Measurements from ENCODE around the gene SERBP1.
"Not testable (repeated sequence)": the region's sequence is repeated elsewhere in the genome, so short reads cannot be mapped to it uniquely, and the experiment has no call there.

Gene SERBP1

DNA sequence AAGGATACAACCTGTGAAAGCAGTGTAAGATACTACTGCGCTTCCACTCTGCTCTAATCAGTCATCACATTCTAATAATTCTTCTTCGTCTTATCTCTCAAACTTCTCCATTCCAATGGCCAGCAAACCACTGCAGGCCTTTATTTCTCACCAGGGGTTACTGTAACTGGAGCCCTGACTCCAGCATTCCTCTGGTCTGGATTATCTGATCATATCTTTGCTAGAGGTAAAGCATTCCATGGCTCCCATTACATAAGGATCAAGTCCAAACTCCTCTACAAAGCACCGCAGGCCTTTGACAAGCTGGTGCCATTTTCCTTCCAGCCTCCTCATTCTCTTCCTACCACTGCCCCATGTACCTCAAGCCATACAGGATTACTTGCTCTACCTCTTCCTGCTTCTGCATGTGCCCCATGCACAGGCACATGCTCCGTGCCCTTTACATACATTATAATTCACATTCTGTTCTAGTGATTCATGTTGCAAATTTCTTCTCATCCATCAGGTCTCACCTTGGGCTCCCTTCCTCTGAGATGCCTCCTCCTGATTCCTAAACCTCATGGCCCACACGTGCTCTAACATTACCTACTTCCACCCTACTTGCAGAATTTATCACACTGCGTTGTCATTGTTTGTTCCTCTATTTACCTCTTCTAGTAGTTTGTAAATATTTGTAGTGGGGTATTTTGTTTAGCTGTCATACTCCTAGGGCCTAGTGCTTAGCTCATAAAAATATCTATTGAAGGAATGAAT is 9.3 kb upstream of the SERBP1 start:
- no peak for DNase-seq

DNA sequence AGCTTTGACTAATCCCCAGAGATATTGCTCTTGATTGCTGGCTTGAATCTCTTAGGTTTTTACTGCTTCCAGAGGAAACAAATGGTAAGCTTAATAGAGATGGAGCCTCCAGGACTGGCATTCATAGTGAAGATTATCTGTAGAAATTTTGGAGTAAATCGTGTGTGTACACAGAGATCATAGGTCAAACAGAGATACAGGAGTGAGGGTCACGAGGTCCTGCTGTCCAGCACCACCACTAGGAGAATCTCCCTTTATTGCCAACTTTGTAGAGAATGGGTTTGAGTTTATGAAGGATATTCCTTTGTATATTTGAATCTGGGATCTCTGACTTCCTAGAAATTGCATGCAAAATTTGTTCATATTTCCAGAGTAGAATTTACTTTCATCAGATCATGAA is 7.8 kb upstream of the SERBP1 start:
- no peak for DNase-seq

DNA sequence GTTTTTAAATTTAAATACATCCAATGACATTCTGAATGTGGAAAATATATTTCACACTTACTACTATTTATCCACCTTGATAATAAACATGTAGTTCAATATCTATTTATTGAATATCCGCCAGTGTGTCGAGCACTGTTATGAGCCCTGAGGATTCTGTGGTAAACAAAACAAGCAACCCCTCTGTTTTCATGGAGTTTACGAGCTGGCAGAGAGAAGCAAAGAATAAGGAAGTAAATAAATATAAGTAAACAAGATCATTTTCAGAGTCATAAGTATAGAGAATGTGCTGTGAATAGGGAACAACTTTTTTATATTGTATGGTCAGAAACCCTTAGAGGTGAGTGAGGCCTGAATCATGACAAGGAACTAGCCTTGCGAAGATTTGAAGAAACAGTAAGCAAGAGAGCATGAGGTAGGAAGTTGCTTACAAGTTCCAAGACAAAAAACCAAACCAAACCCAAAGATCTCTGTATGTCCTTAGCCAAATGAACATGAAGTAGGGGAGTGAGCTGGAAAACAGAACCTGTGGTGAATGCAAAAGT is 6.4 kb upstream of the SERBP1 start:
- DNase-seq = no peak

DNA sequence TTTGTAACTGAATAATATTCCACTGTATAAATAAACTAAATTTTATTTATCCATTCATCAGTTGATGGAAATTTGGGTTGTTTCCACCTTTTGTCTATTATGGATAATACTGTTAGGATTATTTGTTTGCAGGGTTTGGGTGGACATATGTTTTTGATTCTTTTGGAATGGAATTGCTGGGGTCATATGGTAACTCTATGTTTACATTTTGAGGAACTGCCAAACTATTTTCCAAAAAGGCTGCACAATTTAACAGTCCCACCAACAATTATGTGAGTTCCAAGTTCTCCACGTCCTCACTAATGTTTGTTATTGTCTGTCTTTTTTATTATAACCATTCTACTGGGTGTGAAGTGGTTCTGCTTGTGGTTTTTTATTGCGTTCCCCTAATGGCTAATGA is 4.3 kb upstream of the SERBP1 start:
- DNase-seq = no peak

DNA sequence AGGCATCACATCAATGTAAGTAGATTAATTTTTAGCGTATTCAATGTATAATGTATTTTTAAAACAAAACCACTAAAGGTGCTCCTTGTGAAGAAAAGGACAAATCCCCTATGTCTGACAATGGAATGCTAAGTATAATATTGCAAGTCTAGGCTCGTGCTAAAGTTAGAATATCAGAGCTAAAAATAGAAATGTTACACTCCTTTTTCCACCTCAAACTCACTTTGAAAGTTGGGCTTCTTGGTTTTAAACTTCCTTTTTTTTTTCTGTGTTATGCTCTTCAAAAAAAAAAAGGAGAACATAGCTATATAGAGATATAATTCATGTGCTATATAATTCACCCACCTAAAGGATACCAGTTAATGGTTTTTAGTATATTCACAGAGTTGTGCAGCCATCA is 3.6 kb upstream of the SERBP1 start:
- no peak for DNase-seq

DNA sequence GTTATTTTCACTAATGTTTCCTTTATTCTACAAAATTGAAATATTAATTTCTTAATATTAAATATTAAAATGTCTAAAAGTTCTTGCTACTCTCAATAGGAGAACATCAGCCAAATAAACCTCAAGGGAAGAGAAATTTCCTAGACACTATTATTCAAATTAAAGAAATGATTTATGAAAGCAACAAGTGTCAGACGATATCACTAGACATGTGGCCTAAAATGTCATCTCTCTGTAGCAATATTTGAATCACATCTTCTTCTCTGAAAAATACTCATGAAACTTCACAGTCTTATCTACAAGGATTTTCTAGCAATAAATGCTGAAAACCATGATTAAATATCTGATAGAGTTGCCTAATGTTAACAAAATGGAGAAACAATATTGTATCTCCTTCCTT is 2.5 kb upstream of the SERBP1 start:
- no peak for DNase-seq

DNA sequence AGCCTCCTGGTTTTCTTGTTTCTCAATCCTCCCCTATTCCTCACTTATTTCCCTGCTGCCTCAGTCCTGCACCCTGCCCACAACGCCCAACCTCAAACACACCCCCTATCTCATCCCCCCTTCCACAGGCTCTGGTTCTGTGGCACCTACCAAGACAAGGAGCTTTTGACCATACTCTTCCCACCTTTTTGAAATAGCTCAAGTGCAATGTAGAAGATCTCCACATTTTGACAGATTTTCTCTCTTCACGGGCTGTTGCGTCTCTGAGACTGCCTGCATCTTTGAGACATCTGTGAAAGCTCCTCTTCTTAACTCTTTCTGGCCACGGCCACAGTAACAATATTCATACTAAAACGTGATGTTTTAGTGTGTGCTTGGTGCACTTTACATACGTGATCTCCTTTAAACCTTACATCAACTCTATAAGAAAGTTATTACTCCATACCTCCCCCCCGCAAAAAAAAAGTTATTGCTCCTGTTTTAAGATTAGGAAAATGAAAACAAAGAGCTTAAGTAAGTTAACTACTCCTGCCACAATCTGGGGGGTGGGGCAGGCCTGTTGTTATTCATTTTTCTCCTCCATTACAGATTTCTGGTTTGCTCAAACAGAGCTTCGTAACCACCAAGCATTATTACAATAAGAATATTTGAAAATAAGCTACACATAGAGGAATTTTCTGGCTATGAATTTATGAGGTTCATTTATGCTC is 1.8 kb upstream of the SERBP1 start:
- no peak for DNase-seq

DNA sequence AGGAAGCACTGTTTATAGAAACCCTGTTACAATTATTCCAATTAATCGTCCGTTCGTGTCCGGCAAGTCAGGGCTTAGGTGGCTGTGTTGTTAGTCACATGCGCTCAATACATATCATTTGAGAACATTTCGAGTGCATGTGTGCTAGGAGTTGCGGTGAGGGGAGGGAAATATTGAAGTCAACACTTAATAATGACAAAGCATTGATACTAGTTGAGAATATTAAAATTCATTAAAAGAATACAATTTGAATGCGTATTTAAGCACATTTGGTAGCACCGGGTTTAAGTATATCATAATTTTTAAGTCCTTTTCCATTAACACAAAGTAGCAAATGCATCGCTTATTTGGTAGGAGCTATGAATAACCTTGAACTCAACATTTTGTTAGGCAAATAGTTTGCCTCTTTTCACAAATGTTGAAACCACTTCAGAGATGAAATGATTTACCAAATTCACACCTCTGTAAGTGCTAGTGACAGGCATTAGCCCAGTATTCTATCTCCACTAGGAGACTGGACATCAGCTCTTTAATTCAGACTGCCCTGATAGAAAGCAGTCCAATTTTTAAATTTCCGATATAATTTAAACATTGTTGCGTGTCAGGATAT is 1.1 kb upstream of the SERBP1 start:
- no peak for DNase-seq

DNA sequence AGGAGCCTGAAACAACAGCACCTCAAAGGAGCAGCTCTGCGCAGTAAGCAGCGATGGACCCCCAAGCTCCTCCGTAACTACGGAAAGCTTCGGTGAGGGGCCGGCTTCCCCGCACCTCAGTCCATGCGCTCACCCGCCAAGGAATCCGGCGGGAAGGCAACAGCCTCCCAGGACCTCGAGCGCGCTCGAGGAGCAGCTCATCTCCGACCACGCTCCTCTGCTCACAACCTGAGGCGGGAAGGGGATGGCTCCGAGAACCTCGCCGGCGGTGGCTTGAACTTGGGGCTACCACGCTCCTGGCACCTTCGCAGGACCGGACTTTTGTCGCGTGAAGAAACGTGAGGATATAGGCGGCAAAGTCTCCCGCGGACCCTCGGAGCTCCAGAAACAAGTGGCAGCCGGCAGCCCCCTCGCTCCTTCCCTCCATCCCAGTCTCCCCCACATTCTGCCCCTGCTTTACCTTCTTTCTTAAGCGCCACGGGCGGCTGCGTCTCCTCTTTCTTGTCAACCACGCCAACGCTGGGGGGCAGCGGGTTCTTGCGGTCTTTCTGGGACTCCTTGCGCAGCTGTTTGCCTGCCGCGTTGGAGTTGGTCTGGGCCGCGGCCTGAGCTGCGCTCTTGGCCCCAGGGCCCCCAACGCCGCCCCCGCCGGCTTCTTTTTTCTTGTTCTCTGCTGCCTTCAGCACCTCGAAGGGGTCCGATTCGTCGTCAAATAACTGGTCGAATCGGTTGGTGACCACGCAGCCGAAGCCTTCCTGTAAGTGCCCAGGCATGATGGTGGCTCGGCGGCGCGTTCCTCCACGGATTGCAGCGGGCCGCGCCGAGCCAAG is 459 bp downstream of the SERBP1 start:
- DNase-seq = no peak

DNA sequence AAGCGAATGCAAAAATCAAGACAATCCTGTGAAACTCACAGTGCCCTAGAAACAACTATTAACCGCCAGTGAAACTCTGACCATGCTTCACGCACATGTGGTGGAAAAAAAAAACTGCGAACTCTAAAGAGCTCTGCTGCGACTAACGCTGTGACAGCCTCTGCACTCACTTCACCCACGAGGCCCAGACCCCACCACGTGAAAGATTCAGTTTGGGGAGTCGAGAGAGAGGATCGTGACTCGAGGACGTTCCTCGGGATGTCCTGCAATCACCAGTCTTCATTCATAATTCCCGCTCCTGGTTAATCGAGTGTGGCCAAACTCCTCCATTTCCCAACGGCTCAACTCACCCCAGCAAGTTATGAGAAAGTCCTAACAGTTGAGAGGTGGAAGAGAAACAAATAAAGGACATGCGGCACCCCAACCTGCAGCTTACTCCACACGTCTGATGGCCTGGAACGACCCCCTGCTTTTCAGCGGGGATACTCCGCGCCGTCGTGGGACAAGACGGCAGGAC is 1.1 kb downstream of the SERBP1 start:
- DNase-seq = peak; percentile 30

DNA sequence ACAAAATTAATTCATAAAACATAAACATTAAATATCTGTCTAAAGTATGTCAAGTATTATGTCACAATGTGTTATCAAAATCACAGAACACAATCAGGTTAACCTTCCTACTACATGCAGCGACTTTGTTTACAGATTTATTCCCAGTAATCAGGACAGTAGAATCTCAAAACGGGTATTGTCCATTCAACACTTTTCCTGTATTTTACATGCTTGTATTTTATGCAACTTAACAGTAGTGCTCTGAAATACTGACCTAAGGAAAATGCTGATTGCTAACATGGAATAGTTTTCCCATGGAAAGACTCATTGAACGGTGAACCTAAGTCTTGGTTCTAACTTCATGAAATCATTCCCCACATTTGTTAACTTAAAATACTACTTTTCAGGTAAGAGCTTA is 2.3 kb downstream of the SERBP1 start:
- DNase-seq = no peak

DNA sequence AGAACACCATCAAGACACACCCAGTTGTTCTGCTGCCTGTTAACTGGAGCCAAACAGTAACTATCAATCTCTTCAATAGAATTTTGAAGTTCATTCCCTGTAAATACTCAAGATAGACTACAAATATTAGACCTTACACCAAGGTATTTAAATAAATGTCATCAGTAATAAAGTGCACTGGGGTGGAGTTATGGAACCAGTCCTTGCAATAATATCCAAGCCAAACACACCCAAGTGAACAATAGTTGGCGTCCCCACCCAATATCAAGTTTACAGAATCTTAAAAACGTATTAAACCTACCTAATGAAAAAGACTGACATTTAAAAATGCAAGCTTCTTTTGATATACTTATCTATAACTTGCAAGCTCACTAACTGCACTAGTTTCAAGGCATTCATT is 2.7 kb downstream of the SERBP1 start:
- DNase-seq = no peak

DNA sequence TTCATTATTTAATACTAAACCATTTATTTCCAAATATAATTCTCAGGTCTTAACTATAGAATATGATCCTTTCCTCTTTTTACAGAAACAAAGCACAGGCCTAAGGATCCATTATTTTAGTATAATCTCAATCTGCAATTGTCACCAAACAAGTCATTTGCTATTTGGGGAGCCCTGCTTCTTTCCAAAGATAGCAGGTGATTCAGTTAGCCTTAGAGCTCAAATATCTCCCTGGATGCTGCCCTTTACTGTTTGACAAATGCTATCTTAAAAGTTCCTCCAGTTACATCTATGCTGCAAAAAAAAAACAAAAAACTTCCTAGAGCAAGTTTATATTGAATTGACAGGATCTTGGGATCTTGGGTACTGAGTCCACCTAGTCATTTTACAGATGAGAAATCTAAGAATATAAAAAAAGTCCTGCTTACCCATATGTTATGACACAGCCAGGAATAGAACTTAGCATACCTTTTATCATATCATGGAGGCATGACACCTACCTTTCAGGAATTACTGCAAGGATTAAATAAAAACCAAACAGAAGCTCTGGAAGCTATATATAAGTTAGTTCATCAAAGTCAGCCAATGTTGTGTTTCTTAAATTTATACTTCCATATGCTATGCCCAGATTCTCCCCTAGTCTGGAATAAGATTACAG is 9.2 kb downstream of the SERBP1 start:
- DNase-seq = no peak

DNA sequence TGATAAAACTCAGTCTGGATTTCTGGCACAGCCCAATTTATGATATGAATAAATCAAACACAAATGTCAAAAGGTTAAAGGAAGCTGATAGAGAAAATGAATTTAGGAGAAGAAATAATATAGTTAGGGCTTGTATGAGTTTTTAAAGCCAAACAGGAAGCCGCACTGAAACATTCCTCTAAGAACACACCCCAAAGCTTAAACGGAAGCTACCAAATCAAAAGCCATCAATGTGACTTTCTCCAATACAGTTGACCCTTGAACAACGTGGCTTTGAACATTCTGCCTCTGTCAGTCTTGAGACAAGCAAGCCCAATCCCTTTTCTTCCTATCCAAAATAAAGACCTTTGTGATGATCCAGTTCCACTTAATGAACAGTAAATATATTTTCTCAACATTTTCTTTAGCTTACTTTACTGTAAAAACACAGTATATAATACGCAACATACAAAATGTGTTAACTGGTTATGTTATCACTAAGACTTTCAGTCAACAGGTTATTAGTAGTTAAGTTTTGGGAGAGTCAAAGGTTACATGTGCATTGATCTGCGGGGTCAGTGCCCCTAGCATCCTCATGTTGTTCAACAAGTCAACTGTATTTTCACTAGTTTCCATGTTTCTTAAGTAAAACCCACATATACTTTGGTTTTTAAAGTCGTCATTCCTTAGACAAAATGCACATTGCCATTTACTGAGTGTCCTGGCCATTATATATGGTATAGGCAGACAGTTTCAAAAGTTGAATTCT is 11.2 kb downstream of the SERBP1 start:
- no peak for DNase-seq

DNA sequence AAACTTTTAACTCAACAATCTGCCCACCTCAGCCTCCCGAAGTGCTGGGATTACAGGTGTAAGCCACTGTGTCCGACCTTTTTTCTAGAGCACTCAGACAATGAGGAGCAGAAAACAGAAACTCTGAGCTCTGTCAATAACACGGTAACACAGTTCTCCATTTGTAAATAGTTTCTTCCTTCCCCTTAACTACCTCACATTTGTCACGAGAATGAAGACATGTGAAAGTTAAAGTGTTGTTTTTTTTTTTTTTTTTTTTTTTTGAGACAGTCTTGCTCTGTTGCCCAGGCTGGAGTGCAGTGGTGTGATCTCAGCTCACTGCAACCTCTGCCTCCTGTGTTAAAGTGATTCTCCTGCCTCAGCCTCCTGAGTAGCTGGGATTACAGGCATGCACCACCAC is 12.5 kb downstream of the SERBP1 start:
- not testable (repeated sequence) for DNase-seq

DNA sequence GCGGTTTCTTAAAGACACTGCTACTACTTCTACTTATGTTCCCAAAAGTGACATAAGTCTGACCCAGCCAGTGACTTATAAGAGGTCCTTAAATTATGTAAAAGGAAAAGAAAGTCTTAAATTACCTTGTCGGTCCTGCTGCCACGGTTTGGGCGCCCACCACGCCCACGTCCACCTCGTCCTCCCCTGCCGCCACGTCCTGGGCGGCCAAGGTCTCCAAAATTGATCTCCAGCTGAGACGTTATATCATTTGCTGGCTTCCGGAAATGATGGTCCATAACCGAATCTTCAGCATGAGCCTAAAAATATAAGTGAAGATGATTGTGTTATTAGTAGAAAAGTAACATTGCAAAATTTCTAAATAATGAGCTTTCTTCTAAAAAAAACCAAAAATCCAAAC is 15.2 kb downstream of the SERBP1 start:
- no peak for DNase-seq

DNA sequence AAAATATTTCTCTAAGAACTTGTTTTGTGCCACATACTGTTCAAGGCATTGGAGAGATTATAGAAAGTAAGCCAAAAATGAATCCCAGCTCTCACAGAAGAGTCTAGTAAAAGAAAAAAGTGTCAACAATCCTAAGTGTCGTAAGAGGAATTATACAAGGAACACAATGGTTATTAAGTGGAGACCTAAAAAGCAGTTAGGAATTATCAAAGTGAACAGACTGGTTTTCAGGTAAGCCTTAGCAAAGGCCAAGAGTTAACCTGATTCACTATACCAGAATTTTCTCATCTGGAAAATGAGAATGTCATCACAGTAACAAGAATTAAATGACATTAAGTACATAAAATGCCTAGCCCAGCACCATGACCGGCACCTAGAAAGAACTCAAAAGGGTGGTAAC is 15.6 kb downstream of the SERBP1 start:
- no peak for DNase-seq

DNA sequence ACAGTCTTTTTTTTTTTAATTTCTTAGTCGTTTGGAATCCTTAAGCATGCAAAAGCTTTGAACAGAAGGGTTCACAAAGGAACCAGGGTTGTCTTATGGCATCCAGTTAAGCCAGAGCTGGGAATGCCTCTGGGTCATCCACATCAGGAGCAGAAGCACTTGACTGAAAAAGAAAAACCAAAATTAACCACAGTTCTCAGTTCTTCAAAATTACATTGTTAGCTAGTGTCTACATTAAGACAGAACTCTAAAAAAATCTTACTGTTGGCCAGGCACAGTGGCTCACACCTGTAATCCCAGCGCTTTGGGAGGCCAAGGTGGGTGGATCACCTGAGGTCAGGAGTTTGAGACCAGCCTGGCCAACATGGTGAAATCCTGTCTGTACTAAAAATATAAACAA is 17.1 kb downstream of the SERBP1 start:
- not testable (repeated sequence) for DNase-seq

DNA sequence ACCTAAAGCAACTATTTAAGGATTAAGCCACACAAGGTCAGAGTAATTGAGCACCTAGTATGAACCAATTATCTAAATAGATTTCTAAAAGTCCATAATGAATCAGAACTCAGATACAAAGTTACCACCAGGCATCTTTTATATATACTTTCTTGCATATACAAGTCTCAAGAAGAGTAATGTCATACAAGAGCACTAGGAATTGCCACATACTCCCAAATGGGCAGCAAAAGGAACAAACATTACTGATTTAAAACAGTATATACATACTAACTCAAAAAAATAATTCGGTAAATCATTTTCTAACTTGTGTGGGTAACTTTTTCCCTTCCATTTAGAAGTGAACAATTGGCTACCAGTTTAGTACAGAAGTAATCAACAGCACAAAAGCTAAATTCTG is 22.1 kb downstream of the SERBP1 start:
- no peak for DNase-seq

DNA sequence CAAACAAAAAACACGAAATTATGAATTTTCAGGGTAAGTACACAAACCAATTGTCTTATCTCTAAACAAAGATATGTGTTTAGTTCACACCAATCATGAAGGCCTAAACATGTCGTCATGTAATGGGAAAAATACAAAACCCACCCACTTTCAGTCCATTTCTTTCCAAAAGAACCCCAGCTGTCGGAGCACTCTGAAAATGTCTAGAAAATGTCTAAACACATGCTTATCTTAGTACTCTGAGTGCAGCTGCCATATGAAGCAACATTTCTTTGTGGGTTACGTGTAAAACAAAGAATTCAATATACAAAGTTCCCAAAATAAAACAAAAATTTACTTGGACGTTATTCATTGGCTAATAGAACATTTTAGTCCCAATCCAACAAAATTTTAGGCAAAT is 22.7 kb downstream of the SERBP1 start:
- DNase-seq = no peak

DNA sequence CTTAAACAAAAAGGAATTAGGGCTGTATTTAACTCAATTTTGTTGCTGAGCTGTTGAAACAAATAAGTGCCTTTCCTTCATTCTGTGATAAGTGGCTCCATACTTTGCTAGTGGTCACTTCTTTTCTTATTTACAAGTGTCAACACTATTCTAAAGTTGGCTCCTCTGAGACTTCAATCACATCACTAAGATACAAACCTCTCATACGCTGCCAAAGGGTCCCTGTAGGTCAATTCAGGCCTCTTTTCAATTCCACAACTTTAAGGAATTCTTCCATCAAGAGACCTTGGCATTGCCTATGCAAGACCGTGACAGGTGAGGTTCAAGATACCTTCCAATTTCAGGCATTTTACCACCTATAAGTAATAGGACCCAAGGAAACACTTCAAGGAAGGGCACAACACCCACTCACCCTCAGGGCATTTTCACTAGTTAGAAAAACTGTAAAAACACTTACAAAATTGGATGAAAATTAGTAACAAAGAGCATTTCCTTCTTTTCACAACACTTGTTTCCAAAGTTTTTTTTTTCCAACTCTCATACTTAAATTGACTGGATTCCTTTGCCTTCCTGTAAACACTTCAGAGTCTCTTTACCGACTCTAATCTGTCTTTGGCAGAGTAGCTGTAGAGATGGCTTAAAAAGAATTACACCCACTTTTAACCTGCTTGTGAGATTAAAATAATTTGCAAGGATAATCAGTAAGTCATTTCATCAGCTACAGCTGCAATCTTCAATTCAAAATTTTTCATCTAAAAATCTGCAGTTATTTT is 24.5 kb downstream of the SERBP1 start:
- no peak for DNase-seq

Measured in CD4-positive, alpha-beta T cell treated with Interleukin-15 for 1 hour (primary cell).